Measurements from ENCODE around the gene LINC01488.

GRCh38 chr11:69485337-69486041 is 4.0 kb downstream of the LINC01488 start:
- TF ChIP-seq POLR2A (IDR thresholded peaks at IDR 0.05) = no peak
- TF ChIP-seq CTCF (IDR thresholded peaks at IDR 0.05) = no peak

All from transverse colon (tissue), 3 donors.